COR-L47 (cell line): ENCODE measurements around the gene SH3RF3.
A peak's percentile ranks its signal among the peaks of the same experiment; 100 is the strongest.
"Not testable (repeated sequence)": the region's sequence is repeated elsewhere in the genome, so short reads cannot be mapped to it uniquely, and the experiment has no call there.

Experiments used
- DNase-seq: peaks from one replicate; lab custom pipeline; 2025; lab: John Stamatoyannopoulos, UW

The SH3RF3 gene

GRCh38 chr2:109527846-109528705 lies 399.1 kb downstream of the SH3RF3 start:
- no peak for DNase-seq

DNA sequence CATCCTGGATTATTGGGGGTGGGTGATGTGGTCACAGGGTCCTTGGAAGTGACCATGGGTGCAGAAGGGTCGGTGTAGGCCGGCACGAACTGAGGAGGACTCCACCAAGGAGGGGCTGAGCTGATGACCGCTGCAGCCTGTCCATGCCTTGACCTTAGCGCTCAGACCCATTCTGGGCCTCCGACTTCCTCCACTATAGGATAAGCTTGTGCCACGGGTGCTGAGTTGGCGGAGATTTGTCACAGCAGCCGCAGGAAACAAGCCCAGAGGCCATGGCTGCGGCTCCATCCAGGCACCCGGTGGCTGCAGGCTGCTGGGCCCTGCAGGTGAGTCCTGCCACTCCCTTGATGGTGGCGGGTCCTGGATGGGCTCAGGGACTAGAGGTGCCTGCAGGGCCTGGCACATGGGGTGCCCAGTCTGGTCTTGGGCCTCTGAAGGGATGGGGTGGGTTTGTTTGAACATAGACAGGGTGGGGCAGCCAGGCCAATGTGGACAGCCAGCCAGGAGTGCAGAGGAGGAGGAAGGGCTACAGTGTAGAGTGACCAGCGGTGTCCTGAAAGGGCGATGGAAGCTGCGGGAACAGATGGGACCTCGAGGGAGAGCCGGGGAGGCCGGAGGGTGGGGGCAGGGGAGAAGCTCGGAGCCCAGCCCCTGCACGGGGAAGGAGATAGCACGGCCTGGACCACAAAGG lies 400.0 kb downstream of the SH3RF3 start:
- no peak for DNase-seq

DNA sequence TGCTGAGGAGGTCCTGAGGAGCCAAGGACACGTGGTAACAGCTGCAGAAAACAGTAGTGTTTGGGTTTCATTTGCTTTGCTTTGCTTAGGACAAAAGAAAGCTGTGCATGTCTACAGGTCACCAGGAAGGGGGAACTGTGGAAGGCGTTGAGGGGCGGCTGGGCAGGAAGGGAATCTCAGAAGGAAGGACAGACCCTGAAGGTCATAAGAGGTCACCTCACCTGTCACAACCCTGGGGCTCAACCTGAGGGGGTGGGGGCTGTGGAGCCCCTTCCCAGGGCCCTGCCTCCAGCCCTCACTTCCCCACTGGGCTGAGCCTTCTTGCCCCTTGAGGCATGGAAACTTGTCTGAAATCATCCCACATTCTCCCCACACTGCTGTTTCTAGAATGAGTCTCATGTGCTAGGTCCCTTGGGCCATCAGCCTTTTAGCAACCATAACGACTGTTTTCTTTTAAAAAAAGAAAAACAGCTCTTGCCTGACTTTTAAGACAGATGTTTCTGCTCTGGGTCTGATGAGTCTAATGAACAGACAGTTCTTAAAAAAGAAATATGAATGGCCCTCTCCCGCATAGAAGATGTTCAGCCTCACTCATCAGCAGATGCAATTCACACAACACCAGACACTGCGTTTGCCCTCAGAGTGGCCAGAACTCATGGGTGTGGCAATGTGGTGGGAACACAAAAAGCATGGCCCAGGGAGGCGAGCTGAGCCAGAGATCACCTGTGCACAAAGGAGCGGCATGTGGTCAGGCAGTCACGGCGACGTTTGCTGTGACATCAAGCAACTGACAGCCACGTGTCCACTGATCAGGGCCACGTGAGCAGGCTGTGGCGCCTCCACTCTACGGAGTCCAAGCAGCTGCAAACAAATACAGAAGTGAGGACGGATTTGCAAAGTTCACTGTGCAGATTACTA lies 400.8 kb downstream of the SH3RF3 start:
- no peak for DNase-seq

DNA sequence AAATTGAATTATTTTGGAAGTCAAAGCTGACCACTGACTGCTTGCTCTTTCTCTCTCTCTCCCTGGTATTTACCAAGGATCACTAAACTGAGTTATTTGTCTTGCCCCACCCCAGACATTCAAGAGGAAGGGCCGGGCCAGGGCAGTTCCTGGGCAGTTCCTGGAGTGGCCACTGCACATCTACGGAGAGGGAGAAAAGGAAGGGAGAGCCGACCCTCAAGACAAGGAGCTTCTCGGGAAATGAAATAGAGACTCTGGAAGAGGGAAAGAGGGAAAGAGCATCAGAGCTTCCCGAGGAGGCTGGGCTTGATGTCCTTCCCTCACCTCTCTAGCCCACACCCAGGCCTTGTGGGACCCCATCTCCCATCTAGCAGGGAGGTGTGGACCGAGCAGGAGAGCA lies 401.7 kb downstream of the SH3RF3 start:
- no peak for DNase-seq

DNA sequence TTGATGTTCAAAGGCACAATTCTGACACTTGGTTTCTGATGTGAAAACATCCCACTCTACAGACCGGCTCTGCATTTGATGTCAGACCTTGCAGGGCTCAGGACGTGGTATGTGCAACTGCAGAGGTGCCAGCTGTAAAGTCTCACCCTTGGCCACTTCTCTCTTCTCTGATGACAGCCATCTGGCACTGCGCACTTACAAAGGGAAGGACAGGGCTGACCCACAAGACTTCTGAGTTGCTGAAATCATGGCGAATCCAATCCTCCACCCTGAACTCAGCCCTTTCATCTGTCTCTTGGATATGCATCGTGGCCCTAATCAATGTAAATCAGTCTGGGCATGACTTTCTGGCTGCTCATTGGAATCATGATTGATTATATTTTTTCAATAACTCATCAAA lies 402.2 kb downstream of the SH3RF3 start:
- no peak for DNase-seq

DNA sequence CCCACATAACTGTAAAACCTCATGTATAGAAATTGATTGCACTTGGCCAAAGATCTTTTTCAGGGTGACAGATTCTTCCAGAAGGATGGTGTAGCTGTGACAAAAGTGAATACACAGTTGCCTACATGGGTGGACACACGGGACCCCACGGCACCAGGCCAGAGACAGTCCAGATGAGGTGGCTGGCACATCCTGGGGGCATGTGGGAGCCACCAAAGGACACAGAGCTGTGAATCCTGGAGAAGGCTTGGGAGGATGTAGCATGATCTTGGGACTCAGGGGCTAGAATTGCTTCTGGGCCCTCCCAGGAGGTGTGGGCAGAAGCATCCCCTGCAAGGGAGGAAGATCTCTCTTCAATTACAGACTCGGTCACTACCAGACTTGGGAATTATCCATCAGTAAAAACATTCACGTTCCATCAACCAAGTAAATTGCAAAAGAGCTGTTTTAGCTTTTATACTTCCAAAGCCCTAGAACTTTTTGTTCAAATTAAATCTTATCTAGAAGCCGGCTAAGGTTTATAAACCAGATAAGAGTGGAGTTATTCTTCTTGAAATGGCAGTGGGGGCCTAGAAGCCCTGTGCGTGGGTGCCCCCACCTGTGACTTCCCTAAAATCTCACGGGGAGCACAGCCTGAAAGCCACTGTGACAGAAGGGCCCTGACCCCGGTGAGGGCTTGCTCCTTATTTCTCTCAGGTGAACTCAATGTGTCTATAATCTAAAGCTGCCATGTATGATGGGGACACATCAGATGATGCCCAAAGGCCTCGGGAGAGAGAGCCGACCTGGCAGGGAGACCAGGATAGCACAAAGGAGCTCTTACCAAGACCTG lies 403.1 kb downstream of the SH3RF3 start:
- DNase-seq = no peak

DNA sequence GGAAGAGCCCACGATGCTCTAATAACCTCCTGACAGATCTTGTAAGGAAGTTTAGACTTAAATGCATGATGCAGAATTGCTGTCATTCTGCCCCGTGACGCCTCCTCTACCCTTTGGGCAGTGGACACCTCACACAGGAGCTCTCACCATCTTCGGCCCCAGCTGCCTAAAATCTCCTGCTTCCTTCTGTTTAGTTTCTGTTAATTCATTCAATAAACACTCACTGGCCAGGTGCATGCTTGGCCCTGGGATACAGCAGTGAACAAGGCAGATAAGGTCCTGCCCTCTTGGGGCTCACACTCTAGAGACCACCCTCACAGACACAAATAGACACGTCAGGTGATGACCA lies 403.7 kb downstream of the SH3RF3 start:
- no peak for DNase-seq

DNA sequence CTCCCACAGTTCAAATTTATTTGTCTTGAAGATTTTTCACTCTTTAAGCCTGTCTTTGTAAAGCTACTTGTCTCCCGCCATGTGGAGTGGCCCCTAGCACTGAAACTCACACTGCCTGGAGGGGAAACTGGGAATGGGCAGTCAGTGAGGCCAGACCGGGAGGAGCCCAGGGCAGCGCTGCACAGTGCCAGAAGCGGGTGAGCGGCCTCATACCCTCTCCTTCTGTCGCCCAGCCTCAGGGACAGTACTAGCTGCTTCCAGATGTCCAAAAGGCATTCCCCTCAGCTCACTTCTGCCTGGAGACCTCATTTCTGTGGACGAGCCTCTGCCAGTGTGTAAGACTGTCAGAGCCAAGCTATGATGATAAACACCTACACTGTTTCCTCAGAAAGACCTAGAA lies 404.8 kb downstream of the SH3RF3 start:
- no peak for DNase-seq

DNA sequence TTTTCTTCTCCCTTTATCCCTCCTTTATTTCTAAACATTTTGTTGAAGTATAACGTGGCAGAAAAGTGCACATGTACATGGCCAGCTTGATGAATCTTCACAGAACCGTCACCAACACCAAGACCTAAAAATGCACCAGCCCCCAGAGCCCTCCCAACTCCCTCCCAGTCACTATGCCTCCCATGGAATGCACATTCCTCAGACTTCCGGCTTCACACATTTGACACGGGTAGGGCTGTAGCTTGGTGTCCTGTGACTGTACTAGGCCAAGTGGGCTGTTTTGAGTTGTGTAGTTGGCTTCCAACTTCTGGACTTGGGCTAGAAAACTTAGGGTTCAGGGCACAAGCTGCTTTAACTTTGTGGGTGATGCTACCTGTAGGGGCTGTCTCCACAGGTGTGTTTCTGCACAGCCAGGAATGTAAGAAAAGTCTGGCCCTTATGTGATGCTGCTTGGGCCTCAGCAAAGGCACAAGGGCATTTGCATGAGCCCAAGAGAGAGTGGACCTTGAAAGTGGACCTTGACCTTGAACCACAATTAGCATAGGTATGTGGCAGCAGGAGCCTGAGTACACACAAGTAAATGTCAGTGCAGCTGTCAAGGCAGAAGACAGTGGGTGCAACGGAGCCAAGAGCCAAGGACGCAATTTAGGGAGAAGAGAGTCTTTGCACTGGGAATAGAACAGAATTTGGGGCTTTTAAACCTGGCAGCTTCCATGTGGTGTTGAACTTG lies 406.4 kb downstream of the SH3RF3 start:
- no peak for DNase-seq

DNA sequence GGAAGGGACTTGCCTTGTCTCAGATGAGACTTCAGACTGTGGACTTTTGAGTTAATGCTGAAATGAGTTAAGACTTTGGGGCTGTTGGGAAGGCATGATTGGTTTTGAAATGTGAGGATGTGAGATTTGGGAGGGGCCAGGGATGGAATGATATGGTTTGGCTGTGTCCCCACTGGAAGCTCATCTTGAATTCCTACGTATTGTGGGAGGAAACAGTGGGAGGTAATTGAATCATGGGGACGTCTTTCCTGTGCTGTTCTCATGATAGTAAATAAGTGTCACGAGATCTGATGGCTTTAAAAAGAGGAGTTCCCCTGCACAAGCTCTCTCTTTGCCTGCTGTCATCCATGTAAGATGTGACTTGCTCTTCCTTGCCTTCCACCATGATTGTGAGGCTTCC lies 407.6 kb downstream of the SH3RF3 start:
- DNase-seq = not testable (repeated sequence)

GRCh38 chr2:109537565-109538222 lies 408.7 kb downstream of the SH3RF3 start:
- DNase-seq = no peak

DNA sequence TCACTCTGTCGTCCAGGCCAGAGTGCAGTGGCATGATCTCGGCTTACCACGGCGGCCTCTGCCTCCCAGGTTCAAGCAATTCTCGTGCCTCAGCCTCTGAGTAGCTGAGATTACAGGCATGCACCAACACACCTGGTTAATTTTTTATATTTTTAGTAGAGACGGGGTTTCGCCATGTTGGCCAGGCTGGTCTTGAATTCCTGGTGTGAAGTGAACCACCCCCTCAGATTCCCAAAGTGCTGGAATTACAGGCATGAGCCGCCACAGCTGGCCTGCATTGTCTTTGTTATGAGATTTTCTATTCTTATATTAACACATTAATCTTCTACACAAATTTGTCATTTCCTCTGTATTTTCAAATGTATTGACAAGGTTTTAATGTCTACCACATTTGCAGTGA lies 409.5 kb downstream of the SH3RF3 start:
- no peak for DNase-seq

DNA sequence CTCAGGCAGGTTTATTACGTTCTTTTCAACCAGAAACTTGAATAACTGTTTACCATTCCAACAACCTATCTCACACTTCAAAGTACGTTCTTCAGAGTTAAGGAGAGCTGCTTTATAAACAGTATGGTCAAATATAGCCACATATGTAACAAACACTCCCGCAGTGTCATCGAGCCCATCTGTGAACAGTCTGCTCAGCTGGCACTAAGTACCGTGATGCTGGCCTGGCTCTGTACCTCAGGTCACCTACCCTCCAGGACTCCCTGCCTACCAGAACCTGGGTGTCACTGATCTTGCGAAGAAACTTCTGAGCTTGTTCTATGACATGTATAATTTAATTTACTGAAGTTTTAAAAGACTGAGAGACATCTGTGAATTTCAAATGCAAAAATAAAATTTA lies 413.4 kb downstream of the SH3RF3 start:
- no peak for DNase-seq

DNA sequence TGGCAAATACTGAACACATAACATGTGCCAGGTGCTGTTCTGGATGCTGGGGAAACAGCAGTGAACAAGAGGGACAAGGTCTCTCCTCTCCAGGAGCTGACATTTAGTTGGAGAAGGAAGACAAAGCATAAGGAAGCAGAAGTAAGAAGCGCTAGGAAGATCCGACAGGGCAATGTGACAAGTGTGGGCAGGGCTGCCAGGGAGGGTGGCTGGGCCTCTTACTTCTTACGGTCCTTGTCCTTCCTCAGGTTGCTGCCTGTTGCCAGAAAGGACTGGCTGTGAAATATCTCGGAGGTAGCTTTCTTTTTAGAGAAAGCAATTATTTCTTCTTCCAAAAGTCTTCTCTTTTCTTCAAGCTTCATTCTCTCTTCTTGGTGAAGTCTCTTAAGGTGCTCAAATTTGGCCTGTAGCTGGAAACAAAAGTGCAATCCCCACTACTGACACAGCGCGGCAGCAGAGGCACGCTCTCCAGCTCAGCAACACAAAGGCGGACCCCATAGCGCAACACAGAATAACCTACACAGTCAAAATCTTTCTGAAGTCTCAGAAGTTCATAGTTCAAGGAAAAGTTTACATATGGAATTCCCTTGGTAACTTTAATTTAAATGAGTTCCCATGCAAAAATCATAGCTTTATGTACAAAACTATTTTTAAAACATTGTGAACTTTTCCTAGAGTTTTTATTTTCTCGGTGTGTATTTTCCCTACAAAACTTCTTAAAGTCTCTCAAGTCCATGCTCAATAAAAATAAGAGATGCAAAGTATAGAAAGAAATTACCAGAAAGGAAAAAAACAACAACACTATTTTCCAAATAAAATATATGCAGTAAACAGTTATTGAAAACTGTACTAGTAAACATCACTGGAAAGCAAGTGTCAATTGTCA lies 417.1 kb downstream of the SH3RF3 start:
- peak; percentile 22 for DNase-seq

GRCh38 chr2:109547280-109547679 lies 418.3 kb downstream of the SH3RF3 start:
- no peak for DNase-seq

GRCh38 chr2:109549016-109549590 lies 420.1 kb downstream of the SH3RF3 start:
- DNase-seq = no peak
